Measurements from ENCODE around the gene PDF. TPM values are rescaled to one million over a fixed set of nuclear protein-coding genes. Genes with fewer than 3 reads are reported as not detected.

The PDF gene
- total RNA-seq, 1 donor from 2014 or later, result 32.3 TPM

DNA sequence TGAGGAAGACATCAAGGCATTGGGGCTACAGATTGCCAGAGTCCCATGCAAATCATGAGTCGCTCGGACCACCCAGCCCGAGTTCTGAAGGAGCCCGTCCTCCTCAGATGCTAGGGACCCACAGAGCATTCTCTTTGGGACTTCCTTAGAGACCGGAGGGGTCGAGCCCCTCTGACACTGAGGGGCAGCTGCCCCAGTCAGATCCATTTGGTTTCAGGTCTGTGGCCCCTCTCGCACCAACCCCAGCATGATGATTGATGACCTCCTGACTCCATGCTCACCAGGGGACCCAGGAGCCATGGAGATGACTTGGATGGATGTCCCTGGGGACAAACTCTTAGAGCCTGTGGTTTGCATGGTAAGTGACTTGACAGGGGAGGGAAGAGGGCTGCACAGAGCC, 8.0 kb downstream of the PDF start:
- no peaks in the 10 kb centered on the region for H3K27me3 ChIP-seq (ENCODE audit: control insufficient read depth, insufficient read depth, low read length)
- no peak for TF ChIP-seq CTCF (IDR thresholded peaks at IDR 0.05; ENCODE audit: insufficient read depth, low read length, poor library complexity, severe bottlenecking)
- DNase-seq (ENCODE audit: low read depth), result no peak
- H3K36me3 ChIP-seq (ENCODE audit: control insufficient read depth, insufficient read depth, low read length), result peaks cover 12% of the 10 kb centered on the region
- no peak overlapping the region for H3K4me3 ChIP-seq (ENCODE audit: low read depth, low read length)

- Histone ChIP-seq H3K27me3 (ENCODE audit: control insufficient read depth, insufficient read depth, low read length) (no peaks in the 10 kb centered on the region), H3K4me3 (ENCODE audit: low read depth, low read length) (no peak overlapping the region), H3K36me3 (ENCODE audit: control insufficient read depth, insufficient read depth, low read length) (peaks cover 12% of the 10 kb centered on the region)
- no peak for TF ChIP-seq CTCF (IDR thresholded peaks at IDR 0.05; ENCODE audit: insufficient read depth, low read length, poor library complexity, severe bottlenecking)
- no peak for DNase-seq (ENCODE audit: low read depth)
Measured at GRCh38 chr16:69321080-69321479, 9.3 kb downstream of the PDF start.

DNA sequence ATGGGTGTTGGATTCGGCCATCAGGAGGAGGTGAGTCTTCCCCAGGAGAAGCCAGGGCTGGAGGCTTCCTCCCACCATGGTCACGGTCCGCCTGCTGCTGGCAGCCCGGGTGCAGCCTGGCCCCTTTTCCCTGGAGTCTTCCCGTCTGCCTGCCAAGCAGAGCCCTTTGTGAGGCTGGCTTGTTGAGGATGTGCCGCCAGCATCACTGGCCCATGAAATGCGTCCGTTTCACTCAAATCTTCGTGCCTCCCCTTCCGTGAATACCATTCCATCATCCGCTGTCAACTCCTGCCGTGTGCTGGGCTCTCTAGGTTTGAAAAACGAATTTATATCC, 9.7 kb downstream of the PDF start:
- no peak for DNase-seq (ENCODE audit: low read depth)
- peaks cover 12% of the 10 kb centered on the region for H3K36me3 ChIP-seq (ENCODE audit: control insufficient read depth, insufficient read depth, low read length)
- TF ChIP-seq CTCF (IDR thresholded peaks at IDR 0.05; ENCODE audit: insufficient read depth, low read length, poor library complexity, severe bottlenecking), result no peak
- H3K27me3 ChIP-seq (ENCODE audit: control insufficient read depth, insufficient read depth, low read length), result no peaks in the 10 kb centered on the region
- H3K4me3 ChIP-seq (ENCODE audit: low read depth, low read length), result no peak overlapping the region

DNA sequence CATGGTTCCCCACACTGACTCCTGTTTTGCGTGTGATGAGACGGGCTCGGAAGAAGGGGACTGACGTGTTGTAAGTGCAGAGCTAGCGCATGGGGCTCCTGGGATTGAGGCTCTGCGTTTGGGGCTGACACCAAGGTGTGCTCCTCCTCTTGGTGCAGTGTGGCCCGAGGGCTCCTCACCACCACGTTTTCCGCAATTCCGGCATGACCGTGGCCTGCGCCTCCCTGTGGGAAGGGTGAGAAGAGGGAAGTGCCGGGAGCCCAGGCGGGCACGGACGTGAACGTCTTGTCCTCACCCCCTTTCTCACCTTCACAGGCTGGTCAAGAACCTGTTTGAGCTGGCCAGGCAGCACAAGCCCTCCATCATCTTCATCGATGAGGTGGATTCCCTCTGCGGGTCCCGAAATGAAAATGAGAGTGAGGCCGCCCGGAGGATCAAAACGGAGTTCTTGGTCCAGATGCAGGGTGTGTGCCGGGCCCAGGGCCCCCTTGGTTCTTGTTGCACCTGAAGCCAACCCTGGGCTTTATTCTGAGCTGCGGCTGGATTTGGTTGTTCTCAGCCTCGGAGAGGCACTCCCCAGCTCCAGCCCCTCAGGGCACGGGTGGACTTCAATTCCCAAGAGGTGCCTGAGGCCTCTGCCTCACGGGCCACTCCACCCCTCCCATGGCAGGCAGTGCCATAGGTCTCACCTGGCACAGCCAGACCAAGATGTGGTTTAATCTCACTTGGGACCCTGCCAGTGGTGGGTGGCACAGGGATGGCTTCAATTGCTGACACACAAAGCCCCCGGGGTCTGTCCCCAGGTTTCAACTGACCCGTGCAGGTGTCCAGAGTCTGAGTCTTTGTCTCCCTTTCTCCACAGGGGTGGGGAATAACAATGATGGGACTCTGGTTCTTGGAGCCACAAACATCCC, 10.3 kb downstream of the PDF start:
- H3K36me3 ChIP-seq (ENCODE audit: control insufficient read depth, insufficient read depth, low read length), result peaks cover 15% of the 10 kb centered on the region
- no peaks in the 10 kb centered on the region for H3K27me3 ChIP-seq (ENCODE audit: control insufficient read depth, insufficient read depth, low read length)
- no peak overlapping the region for H3K4me3 ChIP-seq (ENCODE audit: low read depth, low read length)
- DNase-seq (ENCODE audit: low read depth), result no peak
- no peak for TF ChIP-seq CTCF (IDR thresholded peaks at IDR 0.05; ENCODE audit: insufficient read depth, low read length, poor library complexity, severe bottlenecking)

GRCh38 chr16:69319381-69319780, 11.0 kb downstream of the PDF start:
- Histone ChIP-seq H3K27me3 (ENCODE audit: control insufficient read depth, insufficient read depth, low read length) (no peaks in the 10 kb centered on the region), H3K36me3 (ENCODE audit: control insufficient read depth, insufficient read depth, low read length) (peaks cover 15% of the 10 kb centered on the region), H3K4me3 (ENCODE audit: low read depth, low read length) (no peak overlapping the region)
- DNase-seq (ENCODE audit: low read depth), result no peak
- no peak for TF ChIP-seq CTCF (IDR thresholded peaks at IDR 0.05; ENCODE audit: insufficient read depth, low read length, poor library complexity, severe bottlenecking)

DNA sequence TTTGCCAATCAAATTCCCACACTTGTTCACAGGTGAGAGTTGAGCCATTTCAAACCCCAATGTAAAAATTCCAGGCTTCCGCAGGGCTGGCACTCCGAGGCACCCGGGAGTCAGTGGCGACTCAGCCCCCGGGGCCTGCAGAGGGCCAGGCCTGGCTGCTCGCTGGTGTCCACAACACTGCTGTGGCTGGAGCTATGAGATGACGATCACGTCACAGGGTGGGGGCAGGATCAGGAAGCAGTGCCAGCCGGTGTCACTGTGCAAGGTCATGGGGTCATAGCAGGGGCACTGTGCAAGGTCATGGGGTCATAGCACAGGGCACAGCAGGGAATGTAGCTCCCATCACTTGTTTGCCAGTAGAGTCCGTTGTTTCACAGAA, 11.5 kb downstream of the PDF start:
- no peak overlapping the region for H3K4me3 ChIP-seq (ENCODE audit: low read depth, low read length)
- no peak for DNase-seq (ENCODE audit: low read depth)
- no peaks in the 10 kb centered on the region for H3K27me3 ChIP-seq (ENCODE audit: control insufficient read depth, insufficient read depth, low read length)
- TF ChIP-seq CTCF (IDR thresholded peaks at IDR 0.05; ENCODE audit: insufficient read depth, low read length, poor library complexity, severe bottlenecking), result no peak
- H3K36me3 ChIP-seq (ENCODE audit: control insufficient read depth, insufficient read depth, low read length), result peaks cover 17% of the 10 kb centered on the region

All from kidney epithelial cell (primary cell).